Astrocyte (in vitro differentiated cells and primary cell): ENCODE results near the gene PRMT3. TPM values are rescaled to one million over a fixed set of nuclear protein-coding genes. Genes with fewer than 3 reads are reported as not detected.

ENCODE experiments used
- DNase-seq: peaks from one replicate; pipeline ENCODE4 v3.0.0-alpha.2; 2010; ENCODE audit warnings: low read depth
- FAIRE-seq: peaks from 2 replicates; lab custom pipeline; 2011; peaks lifted over from hg19 to GRCh38; lab: Jason Lieb, UNC
- H2AFZ ChIP-seq: 2 replicates; pipeline ENCODE4 v1.6.0; 2012; ENCODE audit warnings: low read depth, low read length, inconsistent platforms
- H3K27ac ChIP-seq: 2 replicates; pipeline ENCODE4 v1.5.1; 2011; ENCODE audit warnings: low read depth, low read length, inconsistent platforms
- H3K27me3 ChIP-seq: 2 replicates; pipeline ENCODE4 v1.6.0; 2011; ENCODE audit warnings: low read length, inconsistent platforms; ENCODE audit not compliant: insufficient read depth
- H3K36me3 ChIP-seq: 2 replicates; pipeline ENCODE4 v1.5.1; 2011; ENCODE audit warnings: low read length, inconsistent platforms; ENCODE audit not compliant: insufficient read depth
- H3K4me1 ChIP-seq: 2 replicates; pipeline ENCODE4 v1.5.1; 2011; ENCODE audit warnings: low read length, inconsistent platforms; ENCODE audit not compliant: insufficient read depth
- H3K4me2 ChIP-seq: 2 replicates; pipeline ENCODE4 v1.6.0; 2012; ENCODE audit warnings: low read length, inconsistent platforms
- H3K4me3 ChIP-seq: 2 replicates; pipeline ENCODE4 v1.5.1; 2011; ENCODE audit warnings: low read depth, mild to moderate bottlenecking, low read length, inconsistent platforms; ENCODE audit not compliant: insufficient read depth
- H3K79me2 ChIP-seq: 2 replicates; pipeline ENCODE4 v1.6.0; 2012; ENCODE audit warnings: mild to moderate bottlenecking, low read length, inconsistent platforms; ENCODE audit not compliant: insufficient read depth
- H3K9ac ChIP-seq: 2 replicates; pipeline ENCODE4 v1.6.0; 2012; ENCODE audit warnings: mild to moderate bottlenecking, low read length, inconsistent platforms
- H3K9me3 ChIP-seq: 2 replicates; pipeline ENCODE4 v1.5.1; 2012; ENCODE audit warnings: low read depth, mild to moderate bottlenecking, low read length, inconsistent platforms; ENCODE audit not compliant: insufficient read depth
- H4K20me1 ChIP-seq: 2 replicates; pipeline ENCODE4 v1.6.0; 2012; ENCODE audit warnings: low read length, inconsistent platforms; ENCODE audit not compliant: insufficient read depth
- H3K27ac Mint-ChIP-seq: one replicate; pipeline ENCODE4 v1.8.0; 2021; ENCODE audit warnings: mild to moderate bottlenecking, mixed read lengths; ENCODE audit not compliant: unreplicated experiment
- H3K27me3 Mint-ChIP-seq: one replicate; pipeline ENCODE4 v1.8.0; 2021; ENCODE audit warnings: low read depth, mixed read lengths; ENCODE audit not compliant: unreplicated experiment
- H3K36me3 Mint-ChIP-seq: one replicate; pipeline ENCODE4 v1.8.0; 2021; ENCODE audit warnings: low read depth, mixed read lengths; ENCODE audit not compliant: unreplicated experiment
- H3K4me1 Mint-ChIP-seq: one replicate; pipeline ENCODE4 v1.8.0; 2021; ENCODE audit warnings: low read depth, mixed read lengths; ENCODE audit not compliant: unreplicated experiment
- H3K4me3 Mint-ChIP-seq: one replicate; pipeline ENCODE4 v1.8.0; 2021; ENCODE audit warnings: mild to moderate bottlenecking, moderate library complexity, mixed read lengths; ENCODE audit not compliant: unreplicated experiment
- H3K9me3 Mint-ChIP-seq: one replicate; pipeline ENCODE4 v1.8.0; 2021; ENCODE audit warnings: mild to moderate bottlenecking, mixed read lengths; ENCODE audit not compliant: unreplicated experiment
- CTCF ChIP-seq: IDR thresholded peaks from 2 replicates; pipeline ENCODE4 v1.5.1; 2011; ENCODE audit warnings: low read depth, mild to moderate bottlenecking, inconsistent platforms, low read length, moderate library complexity; ENCODE audit not compliant: insufficient read depth
- EZH2 ChIP-seq: IDR thresholded peaks from 2 replicates; pipeline ENCODE4 v1.6.1; 2012; ENCODE audit warnings: mild to moderate bottlenecking, low read length, inconsistent platforms; ENCODE audit not compliant: insufficient read depth
- total RNA-seq: library from RNA; stranded (reverse); gene quantifications from 2 replicates; pipeline ENCODE4 v1.2.1, GENCODE V29; 2021

PRMT3 gene
- total RNA-seq, 1 donor from 2014 or later: 10.5 TPM

- Histone ChIP-seq H3K27ac (no peak overlapping the region), H4K20me1 (no peaks in the 10 kb centered on the region), H3K79me2 (no peaks in the 10 kb centered on the region), H2AFZ (no peak overlapping the region), H3K9ac (no peak overlapping the region), H3K36me3 (no peaks in the 10 kb centered on the region), H3K9me3 (no peaks in the 10 kb centered on the region), H3K4me3 (no peak overlapping the region), H3K4me1 (no peaks in the 10 kb centered on the region), H3K4me2 (no peak overlapping the region), H3K27me3 (no peaks in the 10 kb centered on the region)
- TF ChIP-seq EZH2 (no peak), CTCF (no peak)
- H3K4me1 Mint-ChIP-seq: no peaks in the 10 kb centered on the region
- no peak overlapping the region for H3K27ac Mint-ChIP-seq
- no peaks in the 10 kb centered on the region for H3K36me3 Mint-ChIP-seq
- H3K4me3 Mint-ChIP-seq: no peak overlapping the region
- H3K27me3 Mint-ChIP-seq: no peaks in the 10 kb centered on the region
- DNase-seq (no peak), FAIRE-seq (no peak)
- no peaks in the 10 kb centered on the region for H3K9me3 Mint-ChIP-seq
Observed at GRCh38 chr11:20448834-20449233, 61.3 kb downstream of the PRMT3 start.

GRCh38 chr11:20450829-20451228, 63.3 kb downstream of the PRMT3 start:
- H3K4me1 Mint-ChIP-seq: no peaks in the 10 kb centered on the region
- H3K4me2 ChIP-seq: no peak overlapping the region
- H3K27me3 ChIP-seq: no peaks in the 10 kb centered on the region
- H2AFZ ChIP-seq: no peak overlapping the region
- no peak overlapping the region for H3K27ac Mint-ChIP-seq
- no peaks in the 10 kb centered on the region for H4K20me1 ChIP-seq
- H3K4me1 ChIP-seq: no peaks in the 10 kb centered on the region
- H3K27me3 Mint-ChIP-seq: no peaks in the 10 kb centered on the region
- no peaks in the 10 kb centered on the region for H3K36me3 ChIP-seq
- no peaks in the 10 kb centered on the region for H3K79me2 ChIP-seq
- no peak overlapping the region for H3K27ac ChIP-seq
- H3K4me3 ChIP-seq: no peak overlapping the region
- no peaks in the 10 kb centered on the region for H3K36me3 Mint-ChIP-seq
- H3K9ac ChIP-seq: no peak overlapping the region
- no peak overlapping the region for H3K4me3 Mint-ChIP-seq
- FAIRE-seq: no peak
- DNase-seq: no peak
- TF ChIP-seq EZH2 (no peak), CTCF (no peak)
- no peaks in the 10 kb centered on the region for H3K9me3 ChIP-seq
- no peaks in the 10 kb centered on the region for H3K9me3 Mint-ChIP-seq

GRCh38 chr11:20451568-20451967, 64.1 kb downstream of the PRMT3 start:
- Mint-ChIP-seq H3K9me3 (no peaks in the 10 kb centered on the region), H3K4me1 (no peaks in the 10 kb centered on the region), H3K27ac (no peak overlapping the region), H3K36me3 (no peaks in the 10 kb centered on the region), H3K27me3 (no peaks in the 10 kb centered on the region), H3K4me3 (no peak overlapping the region)
- no peaks in the 10 kb centered on the region for H3K9me3 ChIP-seq
- no peak overlapping the region for H2AFZ ChIP-seq
- H3K4me3 ChIP-seq: no peak overlapping the region
- H4K20me1 ChIP-seq: no peaks in the 10 kb centered on the region
- no peaks in the 10 kb centered on the region for H3K27me3 ChIP-seq
- no peak for FAIRE-seq
- no peak for DNase-seq
- no peaks in the 10 kb centered on the region for H3K79me2 ChIP-seq
- H3K36me3 ChIP-seq: no peaks in the 10 kb centered on the region
- no peak overlapping the region for H3K4me2 ChIP-seq
- H3K9ac ChIP-seq: no peak overlapping the region
- TF ChIP-seq EZH2: no peak
- no peak for TF ChIP-seq CTCF
- H3K4me1 ChIP-seq: no peaks in the 10 kb centered on the region
- H3K27ac ChIP-seq: no peak overlapping the region
